Heart left ventricle (tissue), 16 donors: ENCODE data around the gene OR4B1. TPM values are rescaled to one million over a fixed set of nuclear protein-coding genes. Genes with fewer than 3 reads are reported as not detected.
A peak's percentile ranks its signal among the peaks of the same experiment; 100 is the strongest.
"Not testable (repeated sequence)": the region's sequence is repeated elsewhere in the genome, so short reads cannot be mapped to it uniquely, and the experiment has no call there.

Experiments used
- ATAC-seq, 4 donors: fragments of 200-7000 bp; cut with Tn5 transposase; one replicate each; pipeline ENCODE4 v1.9.1; 2020 to 2022; ENCODE audit warnings: moderate library complexity in 4 of 4, mild to moderate bottlenecking in 3 of 4, moderate number of reproducible peaks in 1 of 4
- DNase-seq, 5 donors: peaks; one replicate each; pipeline ENCODE4 v3.0.0-alpha.2; 2020
- H3K27ac ChIP-seq, 12 donors: fragments of 200-600 bp; sonication (generic) in 4 of 12; one replicate each; pipeline versions ENCODE4 v1.5.0 to v1.8.0; 2016 to 2022; ENCODE audit warnings: mild to moderate bottlenecking in 2 of 12
- H3K27me3 ChIP-seq, 9 donors: fragments of 200-600 bp; sonication (generic) in 2 of 9; one replicate each; pipeline versions ENCODE4 v1.5.1 to v1.8.0; 2016 to 2022; ENCODE audit warnings: mild to moderate bottlenecking in 3 of 9
- H3K36me3 ChIP-seq, 9 donors: fragments of 200-600 bp; sonication (generic) in 2 of 9; one replicate each; pipeline versions ENCODE4 v1.5.0 to v1.8.0; 2018 to 2022; ENCODE audit warnings: mild to moderate bottlenecking in 2 of 9
- H3K4me1 ChIP-seq, 12 donors: fragments of 200-600 bp; sonication (generic) in 4 of 12; one replicate each; pipeline versions ENCODE4 v1.5.0 to v1.8.0; 2016 to 2022; ENCODE audit warnings: mild to moderate bottlenecking in 3 of 12
- H3K4me3 ChIP-seq, 12 donors: fragments of 200-600 bp; sonication (generic) in 4 of 12; one replicate each; pipeline versions ENCODE4 v1.5.0 to v1.8.0; 2017 to 2022; ENCODE audit warnings: mild to moderate bottlenecking in 9 of 12, moderate library complexity in 4 of 12
- H3K9me3 ChIP-seq, 12 donors: fragments of 200-600 bp; sonication (generic) in 4 of 12; one replicate each; pipeline versions ENCODE4 v1.5.0 to v1.8.0; 2016 to 2022; ENCODE audit warnings: mild to moderate bottlenecking in 1 of 12
- POLR2A ChIP-seq, 2 donors: fragments of 450-650 bp; IDR thresholded peaks; one replicate each; pipeline ENCODE4 v1.6.1; 2017; ENCODE audit warnings: antibody characterized with exemption in 2 of 2, mild to moderate bottlenecking in 2 of 2, moderate library complexity in 2 of 2
- WGBS, 4 donors: extraction: QIAGEN DNeasy Blood & Tissue Kit in 2 of 4; methylation state at CpG; one replicate each; pipeline versions ENCODE4 v1.1.5 to v1.1.7; 2013 to 2018; 5-methylcytosine and 5-hydroxymethylcytosine counted together
- intact Hi-C, 10 donors: fragments of 100-400 bp; cut with DNase I; formaldehyde crosslinking; loops; one replicate each; pipeline versions ENCODE4 v1.11.1 to v1.14.2; 2022
- polyA plus RNA-seq, 2 donors: library from polyadenylated mRNA; stranded (reverse); fragments of 200-250 nt; gene quantifications; one replicate each; pipeline ENCODE4 v1.2.3, GENCODE V29; 2013
- total RNA-seq, 9 donors: library from RNA; depleted of rRNA in 2 of 9; stranded (reverse); fragments of >200 nt in 2 of 9; fragmentation: NEBNext Ultra II Directional in 3 of 9; extraction: Animal tissue kit (Norgen Biotek cat#: 25700) in 3 of 9; gene quantifications; one replicate each; pipeline versions ENCODE4 v1.1.0 to v1.2.4, GENCODE V29; 2016 to 2023
- TF ChIP-seq, protein P1 (sequence below), 12 donors: fragments of 200-600 bp; sonication (generic) in 4 of 12; IDR thresholded peaks; one replicate each; pipeline versions ENCODE4 v1.5.0 to v1.8.0; 2018 to 2022; ENCODE audit warnings: antibody characterized with exemption in 12 of 12, mild to moderate bottlenecking in 5 of 12
- donor health status: ischemic (EF 13 %, LVEDD 7.1; RV severe dilation, severe dysfunction).
- donor health status: healthy with polysubstance abuse.
- donor health status: DM: no; HTN: yes; CAD: no.
- donor health status: DM: no; HTN: no; CAD: no.
- donor health status: ischemic (EF 25% LVEDD 6.9; RV normal size, moderate dysfunction).
- donor health status: ischemic (EF 25% LVEDD 5.7; RV mildly dilated, moderate dysfunction).
- donor health status: healthy.
- donor health status: DM: yes; HTN: yes; CAD: no.
- donor health status: ischemic (EF 35%, LVEDD 5.7; RV mildly dilated, moderate dysfunction).
- donor health status: nonischemic (EF 11% LVEDD 7.7; RV severe dilation, severe dysfunction).
- donor health status: DM: yes; HTN: yes; CAD: no.
- donor health status: PGD.
- donor health status: ischemic (EF 29% LVEDD 5.4; RV normal size, mild dysfunction).
- donor health status: nonischemic (EF 23%, LVEDD 6.1; RV moderate dilation, normal function).

OR4B1 gene
- total and polyA plus RNA-seq, 11 donors: not detected

DNA sequence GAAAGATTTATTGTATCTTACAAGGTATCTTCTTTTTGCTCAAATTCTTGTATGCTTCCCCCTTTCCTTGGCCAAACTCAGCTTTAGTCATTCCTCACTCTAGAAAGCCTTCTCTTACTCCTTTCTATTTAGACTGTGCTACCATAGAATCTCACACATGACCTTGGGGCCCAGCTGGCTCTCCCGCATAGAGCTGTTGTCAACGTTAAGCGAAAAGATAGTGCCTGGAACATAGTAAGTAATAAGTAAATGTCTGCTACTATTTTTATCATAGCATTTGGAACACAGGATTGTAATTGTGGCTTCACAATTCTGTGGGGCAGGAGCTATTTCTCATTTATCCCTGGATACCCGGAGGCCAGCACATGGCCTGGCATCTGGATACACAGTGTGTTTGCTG lies 38.9 kb upstream of the OR4B1 start:
- peak in 2 of 5 donors; percentile 46 to 52 for DNase-seq
- intact Hi-C loops: loop anchor here in 1 of 10 donors (10.0 kb wide), 1 partner anchor 987 kb away; no protein-coding TSS in a partner anchor
- Histone ChIP-seq H3K27ac (peak overlapping the region in 10 of 12 donors; percentile 39 to 79 (median 58)), H3K27me3 (no peaks in the 10 kb centered on the region), H3K4me3 (no peak overlapping the region), H3K4me1 (peaks cover 0 to 13% (median 5%) of the 10 kb centered on the region in 12 donors), H3K9me3 (no peaks in the 10 kb centered on the region), H3K36me3 (no peaks in the 10 kb centered on the region)
- peak; percentile 20 to 77 (median 48) for ATAC-seq
- TF ChIP-seq, protein P1, sequence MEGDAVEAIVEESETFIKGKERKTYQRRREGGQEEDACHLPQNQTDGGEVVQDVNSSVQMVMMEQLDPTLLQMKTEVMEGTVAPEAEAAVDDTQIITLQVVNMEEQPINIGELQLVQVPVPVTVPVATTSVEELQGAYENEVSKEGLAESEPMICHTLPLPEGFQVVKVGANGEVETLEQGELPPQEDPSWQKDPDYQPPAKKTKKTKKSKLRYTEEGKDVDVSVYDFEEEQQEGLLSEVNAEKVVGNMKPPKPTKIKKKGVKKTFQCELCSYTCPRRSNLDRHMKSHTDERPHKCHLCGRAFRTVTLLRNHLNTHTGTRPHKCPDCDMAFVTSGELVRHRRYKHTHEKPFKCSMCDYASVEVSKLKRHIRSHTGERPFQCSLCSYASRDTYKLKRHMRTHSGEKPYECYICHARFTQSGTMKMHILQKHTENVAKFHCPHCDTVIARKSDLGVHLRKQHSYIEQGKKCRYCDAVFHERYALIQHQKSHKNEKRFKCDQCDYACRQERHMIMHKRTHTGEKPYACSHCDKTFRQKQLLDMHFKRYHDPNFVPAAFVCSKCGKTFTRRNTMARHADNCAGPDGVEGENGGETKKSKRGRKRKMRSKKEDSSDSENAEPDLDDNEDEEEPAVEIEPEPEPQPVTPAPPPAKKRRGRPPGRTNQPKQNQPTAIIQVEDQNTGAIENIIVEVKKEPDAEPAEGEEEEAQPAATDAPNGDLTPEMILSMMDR (IDR thresholded peaks at IDR 0.05): no peak
- no peak for TF ChIP-seq POLR2A (IDR thresholded peaks at IDR 0.05)
- 42 to 52% (median 48%) methylated on average over 4 of the region's 4 CpGs for WGBS, 4 donors

GRCh38 chr11:48180627-48181026 lies 36.0 kb upstream of the OR4B1 start:
- Histone ChIP-seq H3K9me3 (no peaks in the 10 kb centered on the region), H3K36me3 (no peaks in the 10 kb centered on the region), H3K4me1 (peaks cover 0 to 7% (median 0%) of the 10 kb centered on the region in 12 donors), H3K27ac (no peak overlapping the region), H3K4me3 (no peak overlapping the region), H3K27me3 (no peaks in the 10 kb centered on the region)
- no peak for DNase-seq
- TF ChIP-seq, protein P1 (IDR thresholded peaks at IDR 0.05): no peak
- no peak for TF ChIP-seq POLR2A (IDR thresholded peaks at IDR 0.05)
- 71 to 88% (median 82%) methylated on average over 6 of the region's 6 CpGs for WGBS, 4 donors
- intact Hi-C loops: no loop called here
- no peak for ATAC-seq

DNA sequence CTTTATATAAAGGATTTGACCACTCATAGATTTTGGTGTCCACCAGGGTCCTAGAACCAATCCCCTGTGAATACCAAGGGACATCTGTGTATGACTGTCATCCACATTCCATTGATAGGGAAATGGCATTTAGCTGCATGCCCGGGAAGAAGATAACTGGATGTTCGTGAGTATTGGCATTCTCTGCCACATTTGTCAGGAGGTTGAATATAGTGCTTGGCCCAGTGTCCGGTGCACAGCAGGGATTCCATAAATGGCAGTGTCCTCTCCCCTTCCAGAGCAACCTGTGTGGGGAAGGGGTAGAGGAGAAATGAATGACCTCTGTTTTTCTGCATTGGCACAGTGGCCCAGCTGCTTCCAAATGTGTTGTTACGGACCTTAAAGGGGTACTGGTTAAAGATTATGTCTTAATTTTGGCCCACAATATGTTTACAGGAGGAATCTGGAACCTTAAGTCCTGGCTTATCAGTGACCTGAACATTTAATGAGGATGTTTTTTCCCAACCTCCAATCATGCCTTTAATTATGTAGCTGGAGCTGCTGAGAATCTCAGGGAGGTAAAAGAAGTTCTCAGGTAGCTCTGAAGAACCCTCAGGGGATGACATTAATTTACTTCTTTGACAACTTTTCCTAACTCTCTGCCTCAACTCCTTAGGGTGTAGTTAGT lies 33.6 kb upstream of the OR4B1 start:
- Histone ChIP-seq H3K9me3 (no peaks in the 10 kb centered on the region), H3K4me3 (no peak overlapping the region), H3K36me3 (no peaks in the 10 kb centered on the region), H3K27me3 (no peaks in the 10 kb centered on the region), H3K27ac (peak overlapping the region; percentile 20 to 96 (median 71)), H3K4me1 (peaks cover 0 to 7% (median 0%) of the 10 kb centered on the region in 12 donors)
- DNase-seq: peak in 4 of 5 donors; percentile 52 to 76 (median 63)
- intact Hi-C loops: no loop called here
- TF ChIP-seq POLR2A (IDR thresholded peaks at IDR 0.05): no peak
- TF ChIP-seq, protein P1 (IDR thresholded peaks at IDR 0.05): no peak
- 35 to 46% (median 41%) methylated on average over 4 of the region's 4 CpGs for WGBS, 4 donors
- ATAC-seq: peak; percentile 94 to 98 (median 96)

- H3K4me1 ChIP-seq: peaks cover 0 to 7% (median 0%) of the 10 kb centered on the region in 12 donors
- TF ChIP-seq, protein P1 (IDR thresholded peaks at IDR 0.05): no peak
- no peak for TF ChIP-seq POLR2A (IDR thresholded peaks at IDR 0.05)
- intact Hi-C loops: no loop called here
- H3K36me3 ChIP-seq: no peaks in the 10 kb centered on the region
- H3K27ac ChIP-seq: peak overlapping the region in 3 of 12 donors; percentile 19 to 96 (median 89)
- no peaks in the 10 kb centered on the region for H3K27me3 ChIP-seq
- H3K9me3 ChIP-seq: no peaks in the 10 kb centered on the region
- H3K4me3 ChIP-seq: no peak overlapping the region
- no peak for ATAC-seq
- no peak for DNase-seq
Observed at GRCh38 chr11:48184452-48184851, 32.2 kb upstream of the OR4B1 start.

DNA sequence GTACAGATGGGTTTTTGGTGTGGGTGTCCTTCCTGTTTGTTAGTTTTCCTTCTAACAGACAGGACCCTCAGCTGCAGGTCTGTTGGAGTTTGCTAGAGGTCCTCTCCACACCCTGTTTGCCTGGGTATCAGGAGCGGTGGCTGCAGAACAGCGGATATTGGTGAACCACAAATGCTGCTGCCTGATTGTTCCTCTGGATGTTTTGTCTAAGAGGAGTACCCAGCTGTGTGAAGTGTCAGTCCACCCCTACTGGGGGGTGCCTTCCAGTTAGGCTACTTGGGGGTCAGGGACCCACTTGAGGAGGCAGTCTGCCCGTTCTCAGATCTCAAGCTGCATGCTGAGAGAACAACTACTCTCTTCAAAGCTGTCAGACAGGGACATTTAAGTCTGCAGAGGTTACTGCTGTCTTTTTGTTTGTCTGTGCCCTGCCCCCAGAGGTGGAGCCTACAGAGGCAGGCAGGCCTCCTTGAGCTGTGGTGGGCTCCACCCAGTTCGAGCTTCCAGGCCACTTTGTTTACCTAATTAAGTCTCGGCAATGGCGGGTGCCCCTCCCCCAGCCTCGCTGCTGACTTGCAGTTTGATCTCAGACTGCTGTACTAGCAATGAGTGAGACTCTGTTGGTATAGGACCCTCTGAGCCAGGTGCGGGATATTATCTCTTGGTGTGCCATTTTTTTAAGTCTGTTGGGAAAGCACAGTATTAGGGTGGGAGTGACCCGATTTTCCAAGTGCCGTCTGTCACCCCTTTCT lies 25.5 kb upstream of the OR4B1 start:
- H3K36me3 ChIP-seq, H3K4me1 ChIP-seq, intact Hi-C loops, H3K27ac ChIP-seq, DNase-seq, H3K27me3 ChIP-seq, ATAC-seq, H3K4me3 ChIP-seq: not testable (repeated sequence)
- 64 to 71% (median 70%) methylated on average over 10 of the region's 10 CpGs for WGBS, 4 donors
- peaks cover 0 to 26% (median 2%) of the 10 kb centered on the region in 12 donors for H3K9me3 ChIP-seq
